GM12875 (cell line): ENCODE results near the gene USP31.

Source experiments
- H3K4me3 ChIP-seq: one replicate; pipeline ENCODE4 v1.5.1; 2011; ENCODE audit warnings: low read depth, low read length, control low read depth
- TF ChIP-seq, protein P1 (sequence below): IDR thresholded peaks from 2 replicates; pipeline ENCODE4 v1.5.1; 2011; ENCODE audit warnings: low read depth, mild to moderate bottlenecking, control low read depth, inconsistent platforms, low read length, moderate library complexity, borderline replicate concordance; ENCODE audit not compliant: insufficient read depth

Gene USP31

GRCh38 chr16:23143391-23143790, 5.9 kb downstream of the USP31 start:
- TF ChIP-seq, protein P1, sequence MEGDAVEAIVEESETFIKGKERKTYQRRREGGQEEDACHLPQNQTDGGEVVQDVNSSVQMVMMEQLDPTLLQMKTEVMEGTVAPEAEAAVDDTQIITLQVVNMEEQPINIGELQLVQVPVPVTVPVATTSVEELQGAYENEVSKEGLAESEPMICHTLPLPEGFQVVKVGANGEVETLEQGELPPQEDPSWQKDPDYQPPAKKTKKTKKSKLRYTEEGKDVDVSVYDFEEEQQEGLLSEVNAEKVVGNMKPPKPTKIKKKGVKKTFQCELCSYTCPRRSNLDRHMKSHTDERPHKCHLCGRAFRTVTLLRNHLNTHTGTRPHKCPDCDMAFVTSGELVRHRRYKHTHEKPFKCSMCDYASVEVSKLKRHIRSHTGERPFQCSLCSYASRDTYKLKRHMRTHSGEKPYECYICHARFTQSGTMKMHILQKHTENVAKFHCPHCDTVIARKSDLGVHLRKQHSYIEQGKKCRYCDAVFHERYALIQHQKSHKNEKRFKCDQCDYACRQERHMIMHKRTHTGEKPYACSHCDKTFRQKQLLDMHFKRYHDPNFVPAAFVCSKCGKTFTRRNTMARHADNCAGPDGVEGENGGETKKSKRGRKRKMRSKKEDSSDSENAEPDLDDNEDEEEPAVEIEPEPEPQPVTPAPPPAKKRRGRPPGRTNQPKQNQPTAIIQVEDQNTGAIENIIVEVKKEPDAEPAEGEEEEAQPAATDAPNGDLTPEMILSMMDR: no peak
- no peak overlapping the region for H3K4me3 ChIP-seq

DNA sequence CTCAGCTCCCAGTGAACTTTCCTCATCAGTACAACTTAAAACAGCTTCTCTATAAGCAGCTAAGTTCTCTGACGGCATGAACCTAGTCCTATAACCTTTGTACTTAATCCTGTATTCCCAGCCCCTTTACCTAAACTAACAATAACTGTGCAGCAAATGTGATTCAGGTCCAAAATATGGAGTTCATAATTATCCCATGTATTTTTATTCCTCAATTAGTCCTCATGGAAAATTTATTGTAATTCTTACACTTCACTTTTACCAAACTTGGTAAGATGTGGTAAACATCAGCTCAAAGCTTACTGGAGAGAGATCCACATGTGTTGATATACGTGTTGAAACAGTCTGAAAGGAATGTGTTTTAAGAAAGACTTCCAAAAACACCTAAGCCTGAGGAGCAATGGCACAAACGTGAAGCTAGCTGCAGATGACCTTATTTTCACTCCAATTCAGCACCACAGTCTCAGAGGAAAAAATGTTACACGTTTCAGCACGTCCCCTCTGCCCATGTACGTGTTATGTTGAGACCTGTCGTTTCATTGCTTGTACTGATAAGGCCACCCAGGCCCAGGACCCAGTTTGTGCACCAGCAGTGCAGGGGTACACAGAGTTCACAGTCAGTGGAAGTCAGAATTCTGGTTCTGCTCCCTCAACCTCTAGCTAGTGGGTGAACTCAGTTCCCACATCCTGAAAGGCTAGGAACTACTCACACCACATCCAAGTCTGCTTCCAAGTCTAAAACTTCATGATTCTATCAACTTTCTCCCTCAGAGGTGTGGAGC, 7.1 kb downstream of the USP31 start:
- TF ChIP-seq, protein P1: no peak
- H3K4me3 ChIP-seq: no peak overlapping the region

DNA sequence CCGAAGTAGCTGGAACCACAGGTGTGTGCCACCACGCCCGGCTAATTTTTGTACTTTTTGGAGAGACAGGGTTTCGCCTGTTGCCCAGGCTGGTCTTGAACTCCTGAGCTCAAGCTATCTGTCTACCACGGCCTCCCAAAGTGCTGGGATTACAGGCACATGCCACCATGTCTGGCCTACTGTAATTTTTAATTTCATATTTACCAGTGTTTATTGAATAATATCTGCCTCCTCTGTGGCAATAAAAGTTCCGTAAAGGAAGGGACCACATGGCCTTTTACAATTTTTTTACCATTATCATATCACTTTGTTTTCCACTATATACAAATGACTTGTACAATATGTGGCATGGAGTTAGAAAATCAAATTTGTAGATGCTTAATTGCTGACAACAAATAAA, 7.8 kb downstream of the USP31 start:
- TF ChIP-seq, protein P1: no peak
- no peak overlapping the region for H3K4me3 ChIP-seq

DNA sequence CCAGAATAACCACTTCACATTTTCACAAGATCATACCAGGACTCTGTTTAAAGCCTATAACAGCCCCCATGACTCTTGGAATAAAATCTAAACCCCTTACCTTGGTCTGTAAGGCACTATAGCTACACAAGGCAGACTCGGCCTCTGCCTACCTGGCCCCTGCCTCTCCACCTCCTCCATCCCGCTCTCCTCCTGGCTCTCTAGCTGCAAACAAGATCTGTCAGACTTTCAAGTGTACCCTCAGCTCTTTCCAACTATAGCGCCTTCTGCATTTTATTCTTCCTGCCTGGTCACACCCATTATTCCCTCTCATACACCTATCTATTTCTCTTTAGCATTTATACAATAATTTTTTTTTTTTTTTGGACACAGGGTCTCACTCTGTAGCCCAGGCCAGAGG, 8.2 kb downstream of the USP31 start:
- H3K4me3 ChIP-seq: no peak overlapping the region
- TF ChIP-seq, protein P1: no peak

GRCh38 chr16:23140107-23140506, 9.1 kb downstream of the USP31 start:
- TF ChIP-seq, protein P1: no peak

DNA sequence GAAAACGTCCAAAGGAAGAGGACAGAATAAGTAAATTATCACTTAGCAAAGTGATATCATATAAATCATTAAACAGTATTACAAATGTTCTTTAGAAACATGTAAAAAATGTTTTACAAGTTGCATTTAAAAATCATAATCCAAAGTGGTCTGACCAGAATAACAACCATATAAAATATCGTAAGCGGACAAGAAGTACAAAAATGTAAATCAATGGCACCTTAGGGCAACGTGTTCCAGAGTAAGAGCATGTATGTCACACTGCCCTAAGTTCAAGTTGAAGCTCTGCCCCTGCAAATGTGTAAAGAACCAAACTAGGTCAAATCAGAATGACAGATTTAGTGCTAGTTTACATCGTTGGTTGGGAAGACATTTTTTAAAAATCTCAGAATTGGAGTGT, 11.4 kb downstream of the USP31 start:
- H3K4me3 ChIP-seq: no peak overlapping the region
- TF ChIP-seq, protein P1: no peak

More at GRCh38 chr16:23140107-23140506, 9.1 kb downstream of the USP31 start:
- no peak overlapping the region for H3K4me3 ChIP-seq

DNA sequence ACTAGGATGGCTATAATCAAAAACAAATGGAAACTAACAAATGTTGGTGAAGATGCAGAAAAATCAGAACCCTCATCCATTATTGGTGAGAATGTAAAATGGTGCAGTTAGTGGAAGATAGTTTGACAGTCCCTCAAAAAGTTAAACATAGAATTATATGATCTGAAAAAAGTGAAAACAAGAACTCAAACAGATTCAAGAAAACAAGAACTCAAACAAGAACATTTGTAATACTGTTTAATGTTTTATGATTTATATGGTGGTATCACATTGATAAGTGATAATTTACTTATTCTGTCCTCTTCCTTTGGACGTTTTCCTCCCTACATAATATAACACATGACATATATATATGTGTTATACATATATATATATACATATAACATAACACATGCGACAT, 12.0 kb downstream of the USP31 start:
- H3K4me3 ChIP-seq: no peak overlapping the region
- TF ChIP-seq, protein P1: no peak
